Activated CD4-positive, alpha-beta T cell treated with anti-CD3 and anti-CD28 coated beads, Interleukin-2, amount 10 ng/mL, durations not matched to agents 24 days and 14 days (primary cell): ENCODE results near the gene PTPRZ1. TPM values are rescaled to one million over a fixed set of nuclear protein-coding genes. Genes with fewer than 3 reads are reported as not detected.

Experiments used
- DNase-seq: peaks from one replicate; pipeline ENCODE4 v3.0.0; 2022
- H3K27ac Mint-ChIP-seq: one replicate; pipeline ENCODE4 v1.8.0; 2022; ENCODE audit warnings: mild to moderate bottlenecking, mixed read lengths
- H3K27me3 Mint-ChIP-seq: one replicate; pipeline ENCODE4 v1.8.0; 2022; ENCODE audit warnings: mixed read lengths
- H3K36me3 Mint-ChIP-seq: one replicate; pipeline ENCODE4 v1.8.0; 2022; ENCODE audit warnings: low read depth, mild to moderate bottlenecking, mixed read lengths
- H3K4me1 Mint-ChIP-seq: one replicate; pipeline ENCODE4 v1.8.0; 2021; ENCODE audit warnings: mixed read lengths
- H3K4me3 Mint-ChIP-seq: one replicate; pipeline ENCODE4 v1.8.0; 2022; ENCODE audit warnings: mild to moderate bottlenecking, moderate library complexity, mixed read lengths
- H3K9me3 Mint-ChIP-seq: one replicate; pipeline ENCODE4 v1.8.0; 2021; ENCODE audit warnings: mixed read lengths
- intact Hi-C: fragments of 100-400 bp; cut with micrococcal nuclease; formaldehyde crosslinking; loops from one replicate; pipeline ENCODE4 v1.15.1; 2023
- total RNA-seq: library from RNA; stranded (reverse); gene quantifications from 2 replicates; pipeline ENCODE4 v1.2.3, GENCODE V29; 2022

The PTPRZ1 gene
- total RNA-seq, 1 donor from 2014 or later: not detected

DNA sequence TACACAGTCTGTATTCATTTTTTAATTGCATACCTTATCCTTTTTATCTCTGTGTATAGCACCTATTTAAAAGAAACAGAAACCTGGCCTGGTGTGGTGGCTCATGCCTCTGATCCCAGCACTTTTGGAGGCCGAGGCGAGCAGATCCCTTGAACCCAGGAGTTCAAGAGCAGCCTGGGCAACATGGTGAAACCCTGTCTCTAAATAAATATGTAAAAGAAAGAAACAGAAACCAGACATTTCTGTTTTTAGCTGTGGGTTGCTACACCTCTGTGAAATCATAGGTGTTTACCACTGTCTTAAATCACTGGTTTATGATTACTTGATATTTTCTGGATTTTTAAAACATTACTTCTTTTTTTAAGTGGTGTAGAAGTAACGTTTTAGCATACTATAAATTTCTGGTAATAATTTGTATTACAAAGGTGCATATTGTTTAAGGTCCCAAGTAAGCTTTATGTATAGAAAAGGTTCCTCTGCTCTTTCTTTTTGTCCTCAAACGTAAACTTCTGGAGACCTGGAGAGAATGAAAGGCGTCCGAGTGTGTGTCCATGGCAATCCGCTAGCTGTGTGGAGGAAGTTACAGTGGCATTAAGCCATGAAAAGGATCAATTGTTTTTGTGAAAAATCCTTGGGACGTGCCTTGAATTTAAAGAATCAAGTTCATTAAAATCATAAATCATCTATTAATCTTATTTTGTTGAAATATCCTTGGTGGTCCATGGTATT, 41.1 kb downstream of the PTPRZ1 start:
- DNase-seq: no peak
- Mint-ChIP-seq H3K36me3 (no peaks in the 10 kb centered on the region), H3K27me3 (no peaks in the 10 kb centered on the region), H3K9me3 (no peaks in the 10 kb centered on the region), H3K4me1 (no peaks in the 10 kb centered on the region), H3K27ac (no peak overlapping the region), H3K4me3 (no peak overlapping the region)
- intact Hi-C loops: no loop called here

DNA sequence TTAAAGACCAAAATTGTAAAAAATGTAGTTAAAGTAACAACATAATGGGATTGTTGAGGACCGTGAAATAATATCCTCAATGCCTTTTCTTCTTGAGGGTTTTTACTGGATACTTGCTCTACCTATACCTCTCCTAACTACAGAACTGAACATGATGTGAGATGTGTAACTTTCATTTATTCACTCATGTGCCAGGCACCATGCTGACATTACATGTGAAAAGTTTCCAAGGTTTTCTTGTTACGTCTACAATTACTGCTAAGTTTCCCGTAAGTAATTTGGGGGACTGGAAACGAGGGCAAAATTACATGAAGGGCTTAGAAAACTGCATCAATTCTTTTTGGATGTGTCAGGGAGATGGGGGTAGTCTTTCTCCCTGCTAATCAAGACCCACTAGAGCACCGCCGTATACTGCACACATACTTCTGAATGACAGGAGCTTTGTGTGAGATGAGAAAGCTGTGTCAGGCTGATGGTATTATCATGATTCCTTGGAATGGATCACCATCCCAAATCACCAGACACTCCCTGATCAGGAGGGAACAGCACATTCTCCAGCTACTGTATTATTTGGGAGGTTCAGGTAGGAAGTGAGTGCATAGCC, 41.8 kb downstream of the PTPRZ1 start:
- intact Hi-C loops: no loop called here
- Mint-ChIP-seq H3K36me3 (no peaks in the 10 kb centered on the region), H3K27ac (no peak overlapping the region), H3K27me3 (no peaks in the 10 kb centered on the region), H3K4me1 (no peaks in the 10 kb centered on the region), H3K4me3 (no peak overlapping the region), H3K9me3 (no peaks in the 10 kb centered on the region)
- DNase-seq: no peak

DNA sequence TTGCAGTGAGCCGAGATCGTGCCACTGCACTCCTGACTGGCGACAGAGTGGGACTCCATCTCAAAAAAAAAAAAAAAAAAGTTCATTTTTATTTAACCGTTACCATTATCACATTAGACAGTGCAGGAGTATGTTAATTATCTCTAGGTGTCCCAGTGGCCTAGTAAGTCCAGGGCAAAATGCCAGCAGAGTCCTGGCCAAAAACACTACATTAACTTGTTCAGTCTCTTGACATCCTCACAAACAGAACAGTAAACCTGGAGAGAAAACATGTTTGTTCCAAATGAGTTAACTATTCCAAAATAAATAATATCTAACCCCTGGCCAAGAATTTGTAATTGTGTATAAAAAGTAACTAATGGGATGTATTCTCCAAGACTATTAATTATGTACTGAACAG, 43.2 kb downstream of the PTPRZ1 start:
- intact Hi-C loops: no loop called here
- no peak for DNase-seq
- Mint-ChIP-seq H3K4me1 (no peaks in the 10 kb centered on the region), H3K27ac (no peak overlapping the region), H3K27me3 (no peaks in the 10 kb centered on the region), H3K36me3 (no peaks in the 10 kb centered on the region), H3K9me3 (no peaks in the 10 kb centered on the region), H3K4me3 (no peak overlapping the region)

- DNase-seq: no peak
- intact Hi-C loops: no loop called here
- no peaks in the 10 kb centered on the region for H3K27me3 Mint-ChIP-seq
Observed at GRCh38 chr7:121919986-121920385, 47.0 kb downstream of the PTPRZ1 start.

DNA sequence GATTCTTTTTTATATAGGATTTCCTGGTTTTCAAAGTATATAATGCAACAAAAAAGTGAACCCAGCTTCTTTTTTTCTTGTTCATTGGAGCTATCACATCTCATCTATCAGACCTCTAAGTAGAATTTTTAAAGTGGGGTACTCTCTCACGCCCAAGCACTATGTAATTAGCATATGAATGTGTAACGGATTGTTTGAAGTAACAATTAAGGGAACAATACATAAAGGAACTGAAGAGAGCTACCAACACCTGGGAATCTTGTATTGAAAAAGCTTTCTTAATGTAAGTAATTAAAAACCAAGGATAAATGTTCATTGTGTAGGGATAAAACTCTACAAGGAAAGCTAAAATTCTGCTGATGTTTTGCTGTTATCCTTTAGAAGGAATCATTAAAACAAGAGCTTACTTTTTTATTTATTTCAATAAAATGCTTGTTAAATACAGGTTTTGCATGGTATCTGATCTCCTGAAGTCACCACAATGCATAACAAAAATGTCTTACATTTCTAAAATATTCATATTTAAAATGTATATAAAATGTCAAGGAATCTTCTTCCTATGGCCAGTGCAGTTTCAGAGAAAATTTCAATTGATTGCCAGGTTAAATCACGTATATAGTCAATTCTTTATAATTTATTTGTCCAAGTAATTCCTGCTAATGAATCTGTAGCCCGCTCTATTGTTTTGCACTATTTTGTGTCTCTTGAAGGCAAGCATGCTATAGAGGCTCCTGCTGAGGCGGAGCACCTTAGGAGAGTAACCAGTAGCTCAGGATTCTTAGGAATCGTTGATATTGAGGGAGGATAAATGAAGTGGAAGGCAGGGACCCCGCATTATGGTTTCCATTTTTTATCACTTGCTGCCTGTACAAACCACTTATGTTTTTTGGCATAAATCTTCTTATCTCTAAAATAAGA, 51.6 kb downstream of the PTPRZ1 start:
- H3K27me3 Mint-ChIP-seq: no peaks in the 10 kb centered on the region
- no peaks in the 10 kb centered on the region for H3K36me3 Mint-ChIP-seq
- H3K4me1 Mint-ChIP-seq: no peaks in the 10 kb centered on the region
- H3K4me3 Mint-ChIP-seq: no peak overlapping the region
- no peaks in the 10 kb centered on the region for H3K9me3 Mint-ChIP-seq
- intact Hi-C loops: no loop called here
- no peak overlapping the region for H3K27ac Mint-ChIP-seq
- DNase-seq: no peak

More at GRCh38 chr7:121919986-121920385, 47.0 kb downstream of the PTPRZ1 start:
- Mint-ChIP-seq H3K4me1 (no peaks in the 10 kb centered on the region), H3K27ac (no peak overlapping the region), H3K36me3 (no peaks in the 10 kb centered on the region), H3K4me3 (no peak overlapping the region), H3K9me3 (no peaks in the 10 kb centered on the region)

GRCh38 chr7:121931149-121931902, 58.4 kb downstream of the PTPRZ1 start:
- no peak for DNase-seq
- no peaks in the 10 kb centered on the region for H3K27me3 Mint-ChIP-seq
- no peaks in the 10 kb centered on the region for H3K9me3 Mint-ChIP-seq
- no peak overlapping the region for H3K4me3 Mint-ChIP-seq
- intact Hi-C loops: no loop called here
- no peaks in the 10 kb centered on the region for H3K4me1 Mint-ChIP-seq
- H3K36me3 Mint-ChIP-seq: no peaks in the 10 kb centered on the region
- H3K27ac Mint-ChIP-seq: no peak overlapping the region

GRCh38 chr7:121932768-121933167, 59.8 kb downstream of the PTPRZ1 start:
- Mint-ChIP-seq H3K27me3 (no peaks in the 10 kb centered on the region), H3K9me3 (no peaks in the 10 kb centered on the region), H3K36me3 (no peaks in the 10 kb centered on the region), H3K4me1 (no peaks in the 10 kb centered on the region), H3K4me3 (no peak overlapping the region), H3K27ac (no peak overlapping the region)
- intact Hi-C loops: no loop called here
- no peak for DNase-seq

GRCh38 chr7:121936951-121937623, 64.1 kb downstream of the PTPRZ1 start:
- intact Hi-C loops: no loop called here

DNA sequence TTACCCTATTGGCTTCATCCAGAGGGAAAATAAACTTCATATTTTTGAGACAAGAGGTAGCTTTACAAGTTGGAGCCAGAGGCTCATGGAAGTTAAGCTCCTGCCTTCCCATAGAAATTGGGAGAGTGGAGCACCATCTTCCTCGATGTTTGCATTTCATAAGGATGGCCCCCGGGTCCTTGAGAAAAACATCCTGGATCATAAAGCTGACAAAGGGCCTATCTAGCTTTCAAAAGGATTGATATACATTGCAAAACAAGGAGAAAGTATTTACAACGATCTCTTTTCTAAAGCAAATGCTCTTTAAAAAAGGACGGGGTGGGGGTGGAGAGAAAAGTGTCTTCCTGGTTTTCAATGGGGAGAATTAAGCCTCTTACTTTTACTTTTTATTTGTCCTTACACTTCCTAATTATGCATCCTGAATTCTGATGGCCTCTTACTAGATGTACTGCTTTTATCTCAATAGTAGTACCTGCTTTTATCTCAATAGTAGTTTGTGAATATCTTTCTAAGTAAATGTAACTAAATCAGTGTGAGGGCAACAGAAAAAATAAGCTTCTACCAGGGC, 65.6 kb downstream of the PTPRZ1 start:
- Mint-ChIP-seq H3K36me3 (no peaks in the 10 kb centered on the region), H3K27ac (no peak overlapping the region), H3K9me3 (no peaks in the 10 kb centered on the region), H3K27me3 (no peaks in the 10 kb centered on the region), H3K4me3 (no peak overlapping the region), H3K4me1 (no peaks in the 10 kb centered on the region)
- intact Hi-C loops: no loop called here
- no peak for DNase-seq

More at GRCh38 chr7:121936951-121937623, 64.1 kb downstream of the PTPRZ1 start:
- H3K4me3 Mint-ChIP-seq: no peak overlapping the region
- no peaks in the 10 kb centered on the region for H3K36me3 Mint-ChIP-seq
- H3K27ac Mint-ChIP-seq: no peak overlapping the region
- H3K4me1 Mint-ChIP-seq: no peaks in the 10 kb centered on the region
- DNase-seq: no peak
- H3K9me3 Mint-ChIP-seq: no peaks in the 10 kb centered on the region
- H3K27me3 Mint-ChIP-seq: no peaks in the 10 kb centered on the region

DNA sequence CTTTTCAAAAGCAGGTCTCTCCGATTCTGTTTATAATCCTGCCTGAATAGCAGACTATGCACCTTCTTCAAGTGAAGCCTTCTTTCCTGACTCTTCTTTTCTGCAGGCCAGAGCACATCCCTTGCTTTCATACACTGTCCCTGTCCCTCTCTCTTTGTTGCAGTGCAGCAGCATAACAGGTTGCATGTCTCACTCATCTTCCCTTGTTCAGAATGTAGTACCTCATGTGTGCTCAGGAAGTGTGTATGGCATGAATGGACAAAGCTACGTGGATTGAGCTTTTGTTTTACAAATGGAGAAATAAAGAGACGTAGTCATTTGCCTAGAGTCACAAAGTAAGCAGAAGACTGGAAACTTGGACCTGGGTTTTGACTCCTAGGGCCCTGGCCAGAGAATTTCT, 68.0 kb downstream of the PTPRZ1 start:
- H3K9me3 Mint-ChIP-seq: no peaks in the 10 kb centered on the region
- intact Hi-C loops: no loop called here
- no peaks in the 10 kb centered on the region for H3K27me3 Mint-ChIP-seq
- H3K36me3 Mint-ChIP-seq: no peaks in the 10 kb centered on the region
- no peak overlapping the region for H3K4me3 Mint-ChIP-seq
- DNase-seq: no peak
- H3K4me1 Mint-ChIP-seq: no peaks in the 10 kb centered on the region
- no peak overlapping the region for H3K27ac Mint-ChIP-seq

DNA sequence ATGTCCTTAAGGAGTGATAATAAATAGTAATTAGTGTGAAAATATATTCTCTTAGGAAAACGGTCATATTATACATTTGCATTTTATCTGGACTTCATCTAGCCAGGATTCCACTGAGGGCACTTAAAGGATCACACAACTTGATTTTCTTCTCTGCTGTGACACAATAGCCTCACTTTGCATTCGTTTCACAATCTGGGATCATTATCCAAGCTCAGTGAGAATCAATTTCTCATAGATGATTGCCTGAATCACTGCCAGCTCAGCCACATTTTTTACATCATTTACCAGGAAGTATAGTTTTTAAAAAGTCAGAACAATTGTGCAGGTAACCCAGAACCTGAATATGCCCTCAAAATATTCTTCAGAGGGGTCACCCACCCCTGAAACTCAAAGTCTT, 68.9 kb downstream of the PTPRZ1 start:
- Mint-ChIP-seq H3K4me3 (no peak overlapping the region), H3K36me3 (no peaks in the 10 kb centered on the region), H3K9me3 (no peaks in the 10 kb centered on the region), H3K4me1 (no peaks in the 10 kb centered on the region), H3K27me3 (no peaks in the 10 kb centered on the region), H3K27ac (no peak overlapping the region)
- DNase-seq: no peak
- intact Hi-C loops: no loop called here

DNA sequence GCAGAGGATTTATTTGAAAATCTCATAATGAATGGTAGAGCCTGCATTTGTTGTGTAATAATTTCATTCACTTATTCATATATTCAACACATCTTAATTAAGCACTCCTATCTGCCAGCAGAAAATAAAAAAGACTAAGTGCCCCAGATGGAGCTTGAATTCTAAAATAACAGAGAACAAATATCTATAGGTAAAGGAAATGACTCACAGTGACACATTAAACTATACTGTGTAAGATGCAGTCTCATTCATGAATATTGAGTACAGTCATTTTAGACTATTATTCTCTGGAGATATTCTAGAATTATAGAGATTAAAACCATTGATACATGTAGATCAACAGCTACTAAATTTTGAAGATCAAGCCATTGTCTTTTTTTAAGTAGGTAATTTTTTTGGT, 72.1 kb downstream of the PTPRZ1 start:
- intact Hi-C loops: no loop called here
- no peak overlapping the region for H3K4me3 Mint-ChIP-seq
- no peaks in the 10 kb centered on the region for H3K4me1 Mint-ChIP-seq
- no peak overlapping the region for H3K27ac Mint-ChIP-seq
- H3K9me3 Mint-ChIP-seq: no peaks in the 10 kb centered on the region
- H3K27me3 Mint-ChIP-seq: no peaks in the 10 kb centered on the region
- DNase-seq: no peak
- no peaks in the 10 kb centered on the region for H3K36me3 Mint-ChIP-seq
